CD4-positive, alpha-beta memory T cell (primary cell): ENCODE results near the gene CCL25. TPM values are rescaled to one million over a fixed set of nuclear protein-coding genes. Genes with fewer than 3 reads are reported as not detected.

Source experiments
- CTCF ChIA-PET: fragments of 350-600 bp; sonication (Branson Sonifier 250); formaldehyde crosslinking; loops from one replicate; lab custom pipeline; 2021; ENCODE audit warnings: inconsistent platforms; ENCODE audit not compliant: partially characterized antibody; lab: Charles Lee
- POLR2A ChIA-PET: fragments of 350-600 bp; sonication (Branson Sonifier 250); formaldehyde crosslinking; loops from one replicate; lab custom pipeline; 2021; ENCODE audit not compliant: partially characterized antibody; lab: Charles Lee
- DNase-seq, 5 donors: peaks; one replicate each; pipeline versions ENCODE4 v3.0.0 to v3.0.0-alpha.2; 2020 to 2022; ENCODE audit warnings: mixed read lengths in 1 of 5
- H3K27ac ChIP-seq: one replicate; pipeline ENCODE4 v1.7.0; 2013; ENCODE audit warnings: low read depth, low read length
- H3K27me3 ChIP-seq: 2 replicates; pipeline ENCODE4 v1.7.0; 2013; ENCODE audit warnings: mild to moderate bottlenecking, low read length, moderate library complexity; ENCODE audit not compliant: insufficient read depth
- H3K36me3 ChIP-seq: 2 replicates; pipeline ENCODE4 v1.7.0; 2013; ENCODE audit warnings: mild to moderate bottlenecking, low read length, moderate library complexity; ENCODE audit not compliant: insufficient read depth
- H3K4me1 ChIP-seq: 2 replicates; pipeline ENCODE4 v1.7.0; 2013; ENCODE audit warnings: mild to moderate bottlenecking, low read length, moderate library complexity; ENCODE audit not compliant: insufficient read depth
- H3K4me3 ChIP-seq, 2 donors: one replicate each; pipeline ENCODE4 v1.7.0; 2013; ENCODE audit warnings: low read length in 2 of 2, mild to moderate bottlenecking in 1 of 2
- H3K9me3 ChIP-seq, 2 donors: one replicate each; pipeline ENCODE4 v1.7.0; 2013; ENCODE audit warnings: low read length in 2 of 2, control low read depth in 1 of 2; ENCODE audit not compliant: control insufficient read depth in 1 of 2
- H3K27ac Mint-ChIP-seq, 7 donors: one replicate each; pipeline ENCODE4 v1.8.0; 2020 to 2021; ENCODE audit warnings: mixed read lengths in 7 of 7, mild to moderate bottlenecking in 6 of 7, inconsistent platforms in 3 of 7, moderate library complexity in 3 of 7
- H3K27me3 Mint-ChIP-seq, 2 donors: one replicate each; pipeline ENCODE4 v1.8.0; 2020 to 2021; ENCODE audit warnings: mixed read lengths in 2 of 2
- H3K36me3 Mint-ChIP-seq, 2 donors: one replicate each; pipeline ENCODE4 v1.8.0; 2020 to 2021; ENCODE audit warnings: mixed read lengths in 2 of 2, inconsistent platforms in 1 of 2, mild to moderate bottlenecking in 1 of 2
- H3K4me1 Mint-ChIP-seq, 4 donors: one replicate each; pipeline ENCODE4 v1.8.0; 2020 to 2021; ENCODE audit warnings: mixed read lengths in 4 of 4, mild to moderate bottlenecking in 1 of 4
- H3K4me3 Mint-ChIP-seq, 8 donors: one replicate each; pipeline ENCODE4 v1.8.0; 2020 to 2021; ENCODE audit warnings: mixed read lengths in 8 of 8, mild to moderate bottlenecking in 7 of 8, moderate library complexity in 6 of 8, inconsistent platforms in 3 of 8
- H3K9me3 Mint-ChIP-seq, 8 donors: one replicate each; pipeline ENCODE4 v1.8.0; 2020 to 2021; ENCODE audit warnings: mixed read lengths in 8 of 8, mild to moderate bottlenecking in 5 of 8, inconsistent platforms in 3 of 8, moderate library complexity in 1 of 8
- intact Hi-C: fragments of 100-400 bp; cut with micrococcal nuclease; formaldehyde crosslinking; loops from one replicate; pipeline ENCODE4 v1.15.1; 2023
- polyA plus RNA-seq, 2 donors: library from polyadenylated mRNA; unstranded; fragments of 300-500 nt; fragmentation: Illumina TruSeq; gene quantifications; one replicate each; pipeline ENCODE4 v1.2.3, GENCODE V29; 2021
- total RNA-seq, 2 experiments: library from RNA; stranded (reverse); gene quantifications; one replicate each; pipeline ENCODE4 v1.2.3, GENCODE V29; 2021

The CCL25 gene
- total and polyA plus RNA-seq, 4 experiments from 2014 or later, result not detected

- Mint-ChIP-seq H3K4me1 (no peaks in the 10 kb centered on the region), H3K27ac (no peak overlapping the region), H3K4me3 (no peak overlapping the region), H3K36me3 (no peaks in the 10 kb centered on the region), H3K9me3 (no peaks in the 10 kb centered on the region), H3K27me3 (peaks cover 3 to 4% of the 10 kb centered on the region in 2 donors)
- Histone ChIP-seq H3K36me3 (no peaks in the 10 kb centered on the region), H3K27ac (no peak overlapping the region), H3K27me3 (no peaks in the 10 kb centered on the region), H3K4me3 (no peak overlapping the region), H3K9me3 (no peaks in the 10 kb centered on the region), H3K4me1 (no peaks in the 10 kb centered on the region)
- no peak for DNase-seq
- ChIA-PET CTCF (interaction anchor here (0.6 kb wide), 1 partner anchor 142 kb away, joined by 4 read pairs; the partner anchor contains the start of gene TIMM44), POLR2A (no interaction called here)
- intact Hi-C loops, result no loop called here
These were observed 33.2 kb downstream of the CCL25 start for GRCh38 chr19:8085598-8086408.

- H3K27me3 ChIP-seq, result no peaks in the 10 kb centered on the region
- no peak overlapping the region for H3K27ac ChIP-seq
- H3K4me3 Mint-ChIP-seq, result no peak overlapping the region
- ChIA-PET POLR2A (no interaction called here), CTCF (no interaction called here)
- no peak overlapping the region for H3K4me3 ChIP-seq
- DNase-seq, result no peak
- no peaks in the 10 kb centered on the region for H3K4me1 Mint-ChIP-seq
- H3K27me3 Mint-ChIP-seq, result peaks cover 3 to 4% of the 10 kb centered on the region in 2 donors
- H3K27ac Mint-ChIP-seq, result no peak overlapping the region
- H3K9me3 Mint-ChIP-seq, result peaks cover 0 to 2% (median 0%) of the 10 kb centered on the region in 8 donors
- H3K4me1 ChIP-seq, result no peaks in the 10 kb centered on the region
- H3K36me3 ChIP-seq, result no peaks in the 10 kb centered on the region
- H3K36me3 Mint-ChIP-seq, result no peaks in the 10 kb centered on the region
- H3K9me3 ChIP-seq, result no peaks in the 10 kb centered on the region
- intact Hi-C loops, result no loop called here
These were observed 34.3 kb downstream of the CCL25 start for GRCh38 chr19:8086849-8087248.

GRCh38 chr19:8087876-8088275 lies 35.3 kb downstream of the CCL25 start:
- Mint-ChIP-seq H3K27ac (no peak overlapping the region), H3K9me3 (peaks cover 0 to 7% (median 0%) of the 10 kb centered on the region in 8 donors), H3K4me1 (no peaks in the 10 kb centered on the region), H3K4me3 (no peak overlapping the region), H3K27me3 (peaks cover 3 to 4% of the 10 kb centered on the region in 2 donors), H3K36me3 (no peaks in the 10 kb centered on the region)
- intact Hi-C loops, result no loop called here
- Histone ChIP-seq H3K9me3 (no peaks in the 10 kb centered on the region), H3K27me3 (no peaks in the 10 kb centered on the region), H3K4me3 (no peak overlapping the region), H3K4me1 (no peaks in the 10 kb centered on the region), H3K36me3 (no peaks in the 10 kb centered on the region), H3K27ac (no peak overlapping the region)
- ChIA-PET CTCF (no interaction called here), POLR2A (no interaction called here)
- no peak for DNase-seq

- Mint-ChIP-seq H3K4me1 (no peaks in the 10 kb centered on the region), H3K36me3 (no peaks in the 10 kb centered on the region), H3K9me3 (peaks cover 0 to 17% (median 5%) of the 10 kb centered on the region in 8 donors), H3K4me3 (no peak overlapping the region), H3K27ac (no peak overlapping the region), H3K27me3 (peaks cover 2 to 3% of the 10 kb centered on the region in 2 donors)
- H3K27ac ChIP-seq, result no peak overlapping the region
- H3K4me1 ChIP-seq, result no peaks in the 10 kb centered on the region
- no peaks in the 10 kb centered on the region for H3K9me3 ChIP-seq
- intact Hi-C loops, result no loop called here
- CTCF ChIA-PET, result no interaction called here
- no peaks in the 10 kb centered on the region for H3K36me3 ChIP-seq
- POLR2A ChIA-PET, result no interaction called here
- H3K4me3 ChIP-seq, result no peak overlapping the region
- DNase-seq, result no peak
- H3K27me3 ChIP-seq, result no peaks in the 10 kb centered on the region
These were observed 36.4 kb downstream of the CCL25 start for GRCh38 chr19:8088752-8089663.

GRCh38 chr19:8089664-8090601 lies 37.4 kb downstream of the CCL25 start:
- no peaks in the 10 kb centered on the region for H3K36me3 Mint-ChIP-seq

GRCh38 chr19:8090950-8091349 lies 38.4 kb downstream of the CCL25 start:
- no peak for DNase-seq
- POLR2A ChIA-PET, result no interaction called here
- Mint-ChIP-seq H3K9me3 (peaks cover 0 to 33% (median 22%) of the 10 kb centered on the region in 8 donors), H3K27ac (no peak overlapping the region), H3K27me3 (no peaks in the 10 kb centered on the region), H3K4me1 (no peaks in the 10 kb centered on the region), H3K4me3 (no peak overlapping the region), H3K36me3 (no peaks in the 10 kb centered on the region)
- intact Hi-C loops, result no loop called here
- Histone ChIP-seq H3K27me3 (no peaks in the 10 kb centered on the region), H3K36me3 (no peaks in the 10 kb centered on the region), H3K4me3 (no peak overlapping the region), H3K27ac (no peak overlapping the region), H3K9me3 (peaks cover 0 to 16% of the 10 kb centered on the region in 2 donors), H3K4me1 (no peaks in the 10 kb centered on the region)
- CTCF ChIA-PET, result no interaction called here

More at GRCh38 chr19:8089664-8090601, 37.4 kb downstream of the CCL25 start:
- H3K27ac Mint-ChIP-seq, result no peak overlapping the region
- CTCF ChIA-PET, result no interaction called here
- Histone ChIP-seq H3K27ac (no peak overlapping the region), H3K27me3 (no peaks in the 10 kb centered on the region), H3K9me3 (peaks cover 0 to 6% of the 10 kb centered on the region in 2 donors), H3K4me3 (no peak overlapping the region), H3K4me1 (no peaks in the 10 kb centered on the region), H3K36me3 (no peaks in the 10 kb centered on the region)
- intact Hi-C loops, result no loop called here
- no peak overlapping the region for H3K4me3 Mint-ChIP-seq
- peaks cover 0 to 3% of the 10 kb centered on the region in 2 donors for H3K27me3 Mint-ChIP-seq
- H3K9me3 Mint-ChIP-seq, result peaks cover 0 to 24% (median 14%) of the 10 kb centered on the region in 8 donors
- POLR2A ChIA-PET, result no interaction called here
- H3K4me1 Mint-ChIP-seq, result no peaks in the 10 kb centered on the region
- DNase-seq, result no peak
